ENCODE measurements around the gene FAM149B1.

FAM149B1 gene

GRCh38 chr10:73207883-73208282, 40.0 kb downstream of the FAM149B1 start:
- H3K9me3 ChIP-seq (ENCODE audit: control insufficient read depth in 1 of 2, low read length in 2 of 2) = no peaks in the 10 kb centered on the region
- H3K27me3 ChIP-seq (ENCODE audit: control insufficient read depth in 1 of 2, insufficient read depth in 2 of 2, low read length in 2 of 2) = no peaks in the 10 kb centered on the region
- no peak overlapping the region for H3K4me3 ChIP-seq (ENCODE audit: low read depth in 1 of 2, low read length in 2 of 2)
- no peak overlapping the region for H3K27ac ChIP-seq (ENCODE audit: low read depth, low read length)
- peaks cover 0 to 14% of the 10 kb centered on the region in 2 donors for H3K36me3 ChIP-seq (ENCODE audit: control insufficient read depth in 1 of 2, insufficient read depth in 2 of 2, low read length in 2 of 2)
- H3K9ac ChIP-seq (ENCODE audit: low read depth in 1 of 2, low read length in 2 of 2) = no peak overlapping the region
- no peaks in the 10 kb centered on the region for H3K4me1 ChIP-seq (ENCODE audit: control insufficient read depth in 1 of 2, insufficient read depth in 2 of 2, low read length in 2 of 2)

GRCh38 chr10:73209705-73210104, 41.8 kb downstream of the FAM149B1 start:
- Histone ChIP-seq H3K27ac (ENCODE audit: low read depth, low read length) (no peak overlapping the region), H3K9ac (ENCODE audit: low read depth in 1 of 2, low read length in 2 of 2) (no peak overlapping the region), H3K27me3 (ENCODE audit: control insufficient read depth in 1 of 2, insufficient read depth in 2 of 2, low read length in 2 of 2) (no peaks in the 10 kb centered on the region), H3K36me3 (ENCODE audit: control insufficient read depth in 1 of 2, insufficient read depth in 2 of 2, low read length in 2 of 2) (peaks cover 0 to 14% of the 10 kb centered on the region in 2 donors), H3K4me3 (ENCODE audit: low read depth in 1 of 2, low read length in 2 of 2) (no peak overlapping the region), H3K4me1 (ENCODE audit: control insufficient read depth in 1 of 2, insufficient read depth in 2 of 2, low read length in 2 of 2) (no peaks in the 10 kb centered on the region), H3K9me3 (ENCODE audit: control insufficient read depth in 1 of 2, low read length in 2 of 2) (no peaks in the 10 kb centered on the region)

- H3K9ac ChIP-seq (ENCODE audit: low read depth in 1 of 2, low read length in 2 of 2) = no peak overlapping the region
- no peaks in the 10 kb centered on the region for H3K27me3 ChIP-seq (ENCODE audit: control insufficient read depth in 1 of 2, insufficient read depth in 2 of 2, low read length in 2 of 2)
- no peak overlapping the region for H3K4me3 ChIP-seq (ENCODE audit: low read depth in 1 of 2, low read length in 2 of 2)
- no peaks in the 10 kb centered on the region for H3K4me1 ChIP-seq (ENCODE audit: control insufficient read depth in 1 of 2, insufficient read depth in 2 of 2, low read length in 2 of 2)
- H3K9me3 ChIP-seq (ENCODE audit: control insufficient read depth in 1 of 2, low read length in 2 of 2) = no peaks in the 10 kb centered on the region
- no peak overlapping the region for H3K27ac ChIP-seq (ENCODE audit: low read depth, low read length)
- H3K36me3 ChIP-seq (ENCODE audit: control insufficient read depth in 1 of 2, insufficient read depth in 2 of 2, low read length in 2 of 2) = peaks cover 0 to 12% of the 10 kb centered on the region in 2 donors
These were observed 42.6 kb downstream of the FAM149B1 start for GRCh38 chr10:73210395-73211105.

GRCh38 chr10:73211106-73211811, 43.3 kb downstream of the FAM149B1 start:
- no peaks in the 10 kb centered on the region for H3K4me1 ChIP-seq (ENCODE audit: control insufficient read depth in 1 of 2, insufficient read depth in 2 of 2, low read length in 2 of 2)
- no peak overlapping the region for H3K9ac ChIP-seq (ENCODE audit: low read depth in 1 of 2, low read length in 2 of 2)
- no peak overlapping the region for H3K27ac ChIP-seq (ENCODE audit: low read depth, low read length)
- H3K9me3 ChIP-seq (ENCODE audit: control insufficient read depth in 1 of 2, low read length in 2 of 2) = no peaks in the 10 kb centered on the region
- no peaks in the 10 kb centered on the region for H3K27me3 ChIP-seq (ENCODE audit: control insufficient read depth in 1 of 2, insufficient read depth in 2 of 2, low read length in 2 of 2)
- no peak overlapping the region for H3K4me3 ChIP-seq (ENCODE audit: low read depth in 1 of 2, low read length in 2 of 2)
- H3K36me3 ChIP-seq (ENCODE audit: control insufficient read depth in 1 of 2, insufficient read depth in 2 of 2, low read length in 2 of 2) = peaks cover 0 to 13% of the 10 kb centered on the region in 2 donors

- Histone ChIP-seq H3K9ac (ENCODE audit: low read depth in 1 of 2, low read length in 2 of 2) (no peak overlapping the region), H3K27me3 (ENCODE audit: control insufficient read depth in 1 of 2, insufficient read depth in 2 of 2, low read length in 2 of 2) (no peaks in the 10 kb centered on the region), H3K4me1 (ENCODE audit: control insufficient read depth in 1 of 2, insufficient read depth in 2 of 2, low read length in 2 of 2) (no peaks in the 10 kb centered on the region), H3K36me3 (ENCODE audit: control insufficient read depth in 1 of 2, insufficient read depth in 2 of 2, low read length in 2 of 2) (peaks cover 18 to 23% of the 10 kb centered on the region in 2 donors), H3K9me3 (ENCODE audit: control insufficient read depth in 1 of 2, low read length in 2 of 2) (no peaks in the 10 kb centered on the region), H3K27ac (ENCODE audit: low read depth, low read length) (no peak overlapping the region), H3K4me3 (ENCODE audit: low read depth in 1 of 2, low read length in 2 of 2) (no peak overlapping the region)
These were observed 47.8 kb downstream of the FAM149B1 start for GRCh38 chr10:73215749-73216148.

GRCh38 chr10:73217628-73218027, 49.7 kb downstream of the FAM149B1 start:
- Histone ChIP-seq H3K4me1 (ENCODE audit: control insufficient read depth in 1 of 2, insufficient read depth in 2 of 2, low read length in 2 of 2) (no peaks in the 10 kb centered on the region), H3K9ac (ENCODE audit: low read depth in 1 of 2, low read length in 2 of 2) (no peak overlapping the region), H3K36me3 (ENCODE audit: control insufficient read depth in 1 of 2, insufficient read depth in 2 of 2, low read length in 2 of 2) (peaks cover 18 to 22% of the 10 kb centered on the region in 2 donors), H3K9me3 (ENCODE audit: control insufficient read depth in 1 of 2, low read length in 2 of 2) (no peaks in the 10 kb centered on the region), H3K27me3 (ENCODE audit: control insufficient read depth in 1 of 2, insufficient read depth in 2 of 2, low read length in 2 of 2) (no peaks in the 10 kb centered on the region), H3K27ac (ENCODE audit: low read depth, low read length) (no peak overlapping the region), H3K4me3 (ENCODE audit: low read depth in 1 of 2, low read length in 2 of 2) (no peak overlapping the region)

- H3K27me3 ChIP-seq (ENCODE audit: control insufficient read depth in 1 of 2, insufficient read depth in 2 of 2, low read length in 2 of 2) = no peaks in the 10 kb centered on the region
- no peak overlapping the region for H3K9ac ChIP-seq (ENCODE audit: low read depth in 1 of 2, low read length in 2 of 2)
- H3K9me3 ChIP-seq (ENCODE audit: control insufficient read depth in 1 of 2, low read length in 2 of 2) = no peaks in the 10 kb centered on the region
- H3K4me3 ChIP-seq (ENCODE audit: low read depth in 1 of 2, low read length in 2 of 2) = no peak overlapping the region
- no peaks in the 10 kb centered on the region for H3K4me1 ChIP-seq (ENCODE audit: control insufficient read depth in 1 of 2, insufficient read depth in 2 of 2, low read length in 2 of 2)
- no peak overlapping the region for H3K27ac ChIP-seq (ENCODE audit: low read depth, low read length)
- H3K36me3 ChIP-seq (ENCODE audit: control insufficient read depth in 1 of 2, insufficient read depth in 2 of 2, low read length in 2 of 2) = peaks cover 18 to 22% of the 10 kb centered on the region in 2 donors
These were observed 50.7 kb downstream of the FAM149B1 start for GRCh38 chr10:73218431-73219191.

- no peak overlapping the region for H3K4me3 ChIP-seq (ENCODE audit: low read depth in 1 of 2, low read length in 2 of 2)
- no peaks in the 10 kb centered on the region for H3K27me3 ChIP-seq (ENCODE audit: control insufficient read depth in 1 of 2, insufficient read depth in 2 of 2, low read length in 2 of 2)
- no peak overlapping the region for H3K9ac ChIP-seq (ENCODE audit: low read depth in 1 of 2, low read length in 2 of 2)
These were observed 51.5 kb downstream of the FAM149B1 start for GRCh38 chr10:73219384-73219783.

GRCh38 chr10:73220989-73221388, 53.1 kb downstream of the FAM149B1 start:
- Histone ChIP-seq H3K4me3 (ENCODE audit: low read depth in 1 of 2, low read length in 2 of 2) (no peak overlapping the region), H3K9ac (ENCODE audit: low read depth in 1 of 2, low read length in 2 of 2) (no peak overlapping the region), H3K9me3 (ENCODE audit: control insufficient read depth in 1 of 2, low read length in 2 of 2) (no peaks in the 10 kb centered on the region), H3K36me3 (ENCODE audit: control insufficient read depth in 1 of 2, insufficient read depth in 2 of 2, low read length in 2 of 2) (peaks cover 18 to 22% of the 10 kb centered on the region in 2 donors), H3K27ac (ENCODE audit: low read depth, low read length) (no peak overlapping the region), H3K4me1 (ENCODE audit: control insufficient read depth in 1 of 2, insufficient read depth in 2 of 2, low read length in 2 of 2) (no peaks in the 10 kb centered on the region), H3K27me3 (ENCODE audit: control insufficient read depth in 1 of 2, insufficient read depth in 2 of 2, low read length in 2 of 2) (no peaks in the 10 kb centered on the region)

More at GRCh38 chr10:73219384-73219783, 51.5 kb downstream of the FAM149B1 start:
- Histone ChIP-seq H3K27ac (ENCODE audit: low read depth, low read length) (no peak overlapping the region), H3K4me1 (ENCODE audit: control insufficient read depth in 1 of 2, insufficient read depth in 2 of 2, low read length in 2 of 2) (no peaks in the 10 kb centered on the region), H3K9me3 (ENCODE audit: control insufficient read depth in 1 of 2, low read length in 2 of 2) (no peaks in the 10 kb centered on the region), H3K36me3 (ENCODE audit: control insufficient read depth in 1 of 2, insufficient read depth in 2 of 2, low read length in 2 of 2) (peaks cover 18 to 22% of the 10 kb centered on the region in 2 donors)

- no peaks in the 10 kb centered on the region for H3K9me3 ChIP-seq (ENCODE audit: control insufficient read depth in 1 of 2, low read length in 2 of 2)
These were observed 57.6 kb downstream of the FAM149B1 start for GRCh38 chr10:73225518-73225917.

More at GRCh38 chr10:73225518-73225917, 57.6 kb downstream of the FAM149B1 start:
- Histone ChIP-seq H3K9ac (ENCODE audit: low read depth in 1 of 2, low read length in 2 of 2) (no peak overlapping the region), H3K36me3 (ENCODE audit: control insufficient read depth in 1 of 2, insufficient read depth in 2 of 2, low read length in 2 of 2) (peaks cover 0 to 13% of the 10 kb centered on the region in 2 donors), H3K27ac (ENCODE audit: low read depth, low read length) (no peak overlapping the region), H3K4me1 (ENCODE audit: control insufficient read depth in 1 of 2, insufficient read depth in 2 of 2, low read length in 2 of 2) (no peaks in the 10 kb centered on the region), H3K27me3 (ENCODE audit: control insufficient read depth in 1 of 2, insufficient read depth in 2 of 2, low read length in 2 of 2) (no peaks in the 10 kb centered on the region), H3K4me3 (ENCODE audit: low read depth in 1 of 2, low read length in 2 of 2) (no peak overlapping the region)

All from duodenal mucosa (tissue), 2 donors.